DMS153 treated with DMSO at 0.1 percent for 48 hours (cell line): ENCODE measurements around the gene LRIF1.
"Not testable (repeated sequence)": the region's sequence is repeated elsewhere in the genome, so short reads cannot be mapped to it uniquely, and the experiment has no call there.

Experiments
- DNase-seq: peaks from one replicate; lab custom pipeline; 2025; ENCODE audit not compliant: unreplicated experiment; lab: John Stamatoyannopoulos, UW

The LRIF1 gene

DNA sequence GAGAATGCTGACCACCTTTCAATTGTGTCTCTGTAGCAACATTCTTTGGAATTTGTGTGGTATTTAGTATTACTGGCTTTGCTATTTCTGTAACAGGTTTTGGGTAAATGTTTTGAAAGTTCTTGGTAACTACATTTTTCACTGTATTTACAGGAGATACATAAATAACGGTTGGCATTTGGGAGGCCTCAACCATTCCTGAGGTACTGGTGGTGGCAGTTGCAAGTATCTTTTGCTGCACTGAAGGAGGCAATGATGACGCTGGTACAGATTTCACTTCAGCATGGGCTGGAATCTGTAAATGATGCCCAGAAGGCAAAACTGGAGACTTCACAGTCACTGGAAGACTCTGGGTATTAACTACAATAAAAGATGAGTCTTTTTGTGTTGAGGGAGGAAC, 11.7 kb downstream of the LRIF1 start:
- DNase-seq, result no peak

DNA sequence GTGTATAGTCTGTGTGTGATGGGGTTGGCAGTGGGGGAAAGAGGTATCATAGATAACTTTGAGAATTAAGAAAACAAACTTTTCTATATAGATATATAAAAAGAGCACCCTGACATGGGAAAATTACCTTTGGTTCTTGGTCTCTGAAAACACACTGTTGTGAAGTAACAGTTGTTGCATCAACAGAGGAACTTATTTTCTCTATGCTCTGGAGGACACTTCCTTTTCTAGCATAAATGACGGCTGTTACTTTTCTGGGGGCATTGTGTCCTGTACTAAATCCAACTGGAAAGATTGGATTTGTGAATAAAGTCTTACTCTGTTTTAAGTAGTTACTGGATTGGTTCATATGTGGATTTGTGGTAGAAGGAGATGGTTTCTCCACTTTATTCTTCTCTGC, 12.6 kb downstream of the LRIF1 start:
- DNase-seq, result no peak

DNA sequence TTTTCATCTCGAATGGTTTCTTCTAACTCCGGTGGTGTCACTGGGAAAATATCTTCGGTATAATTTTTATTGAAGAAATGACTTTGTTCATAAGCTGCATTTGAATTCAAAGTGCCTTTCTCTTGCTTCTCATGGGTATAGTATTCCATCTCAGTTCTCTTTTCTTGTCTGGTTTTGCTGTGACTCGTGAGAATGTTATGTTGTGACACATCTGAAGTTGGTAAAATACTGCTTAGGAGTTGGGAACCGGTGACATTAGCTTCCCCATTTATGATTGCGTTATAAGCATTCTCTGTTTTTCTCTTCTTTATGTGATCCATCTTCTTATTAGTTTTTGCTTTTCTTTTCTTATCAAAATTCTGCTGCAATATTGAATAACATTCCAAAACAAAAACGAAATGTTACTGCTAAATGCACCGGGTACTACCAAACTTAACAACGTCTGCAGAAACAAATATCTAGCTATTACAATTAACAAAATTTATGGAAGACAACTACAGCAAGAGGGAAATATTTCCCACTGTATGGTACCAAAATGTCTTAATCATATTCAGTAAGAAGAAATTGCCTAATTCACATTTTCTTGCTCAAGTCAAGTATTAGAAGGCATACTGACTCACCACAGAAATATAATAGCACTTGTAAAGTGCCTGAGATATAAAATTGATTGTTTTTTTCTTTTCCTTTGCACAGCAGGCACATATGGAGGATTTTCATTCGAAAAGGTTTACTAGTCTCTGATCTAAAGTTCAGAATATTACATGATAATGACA, 15.5 kb downstream of the LRIF1 start:
- DNase-seq, result no peak

DNA sequence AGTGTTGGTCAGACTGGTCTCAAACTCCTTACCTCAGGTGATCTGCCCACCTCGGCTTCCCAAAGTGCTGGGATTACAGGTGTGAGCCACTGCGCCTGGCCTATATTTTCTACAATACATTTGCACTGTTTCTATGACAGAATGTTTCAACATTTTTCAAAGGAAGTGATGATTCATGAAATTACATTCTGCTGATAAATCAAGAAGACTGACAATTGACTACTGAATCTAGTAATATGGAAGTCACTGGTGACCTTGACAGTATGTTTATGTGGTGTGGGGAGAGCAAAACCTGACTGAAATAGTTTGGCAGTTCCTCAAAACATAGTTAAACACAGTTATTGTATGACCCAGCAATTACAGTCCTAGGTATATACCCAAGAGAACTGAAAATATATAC, 18.1 kb downstream of the LRIF1 start:
- DNase-seq, result no peak

DNA sequence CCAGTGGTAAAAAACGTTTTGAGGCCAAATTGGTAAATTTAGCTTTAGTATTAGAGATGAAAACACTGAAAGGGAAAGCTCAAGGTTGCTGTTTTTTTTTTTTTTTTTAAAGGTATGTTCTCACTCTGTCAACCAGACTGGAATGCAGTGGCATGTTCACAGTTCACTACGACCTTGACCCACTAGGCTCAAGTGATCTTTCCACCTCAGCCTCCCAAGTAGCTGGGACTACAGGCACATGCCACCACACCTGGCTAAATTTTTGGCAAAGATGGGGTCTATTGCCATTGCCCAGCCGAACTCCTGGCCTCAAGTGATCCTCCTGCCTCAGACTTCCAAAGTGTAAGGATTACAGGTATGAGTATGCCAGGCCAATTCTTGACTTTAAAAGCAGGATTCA, 18.9 kb downstream of the LRIF1 start:
- DNase-seq, result no peak

DNA sequence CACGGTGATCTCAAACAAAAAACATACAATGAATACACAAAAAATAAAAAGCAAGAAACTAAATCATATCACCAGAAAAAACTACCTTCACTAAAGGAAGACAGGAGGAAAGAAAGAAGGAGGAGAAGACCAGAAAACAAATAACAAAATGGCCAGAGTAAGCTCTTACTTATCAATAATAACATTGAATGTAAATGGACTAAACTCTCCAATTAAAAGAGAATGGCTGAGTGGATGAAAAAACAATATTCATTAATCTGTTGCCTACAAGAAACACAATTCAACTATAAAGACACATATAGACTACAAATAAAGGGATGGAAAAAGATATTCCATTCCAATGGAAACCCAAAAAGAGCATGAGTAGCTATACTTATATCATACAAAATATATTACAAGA, 27.2 kb downstream of the LRIF1 start:
- DNase-seq, result no peak

DNA sequence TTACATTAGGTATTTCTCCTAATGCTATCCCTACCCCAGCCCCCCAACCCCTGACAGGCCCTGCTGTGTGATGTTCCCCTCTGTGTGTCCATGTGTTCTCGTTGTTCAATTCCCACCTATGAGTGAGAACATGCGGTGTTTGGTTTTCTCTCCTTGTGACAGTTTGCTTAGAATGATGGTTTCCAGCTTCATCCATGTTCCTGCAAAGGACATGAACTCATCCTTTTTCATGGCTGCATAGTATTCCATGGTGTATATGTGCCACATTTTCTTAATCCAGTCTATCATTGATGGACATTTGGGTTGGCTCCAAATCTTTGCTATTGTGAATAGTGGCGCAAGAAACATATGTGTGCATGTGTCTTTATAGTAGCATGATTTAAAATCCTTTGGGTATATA, 32.6 kb downstream of the LRIF1 start:
- DNase-seq, result not testable (repeated sequence)

DNA sequence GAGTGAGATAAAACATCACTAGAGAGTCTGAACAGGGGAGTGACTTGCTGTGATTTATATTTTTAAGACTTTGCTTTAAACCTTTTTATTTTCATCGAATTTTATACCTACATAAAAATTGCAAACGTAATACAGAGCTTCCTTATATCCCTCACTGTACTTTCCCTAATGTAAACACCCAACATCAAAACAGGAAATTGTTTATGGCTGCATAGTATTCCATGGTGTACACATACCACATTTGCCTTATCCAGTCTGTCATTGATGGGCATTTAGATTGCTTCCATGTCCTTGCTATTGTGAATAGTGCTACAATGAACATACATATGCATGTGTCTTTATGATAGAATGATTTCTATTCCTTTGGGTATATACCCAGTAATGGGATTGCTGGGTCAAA, 34.8 kb downstream of the LRIF1 start:
- no peak for DNase-seq

DNA sequence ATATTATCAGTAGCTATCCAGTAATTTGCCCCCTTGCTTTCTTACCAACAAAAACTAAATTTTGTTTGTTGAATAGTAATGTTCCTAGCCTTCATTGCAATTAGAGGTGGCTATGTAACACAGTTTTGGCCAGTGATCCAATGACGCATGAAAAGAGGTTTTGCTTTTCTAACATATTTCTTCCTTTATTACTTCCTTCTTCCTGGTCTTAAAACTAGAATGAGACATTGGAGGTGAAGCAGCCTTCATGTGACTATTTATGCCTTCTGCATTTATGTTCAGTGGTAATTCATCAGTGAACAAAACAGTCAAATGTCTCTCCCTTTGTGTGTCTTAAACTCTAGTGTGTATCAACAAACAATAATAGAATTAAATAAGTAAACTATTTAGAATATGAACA, 35.5 kb downstream of the LRIF1 start:
- DNase-seq, result no peak

DNA sequence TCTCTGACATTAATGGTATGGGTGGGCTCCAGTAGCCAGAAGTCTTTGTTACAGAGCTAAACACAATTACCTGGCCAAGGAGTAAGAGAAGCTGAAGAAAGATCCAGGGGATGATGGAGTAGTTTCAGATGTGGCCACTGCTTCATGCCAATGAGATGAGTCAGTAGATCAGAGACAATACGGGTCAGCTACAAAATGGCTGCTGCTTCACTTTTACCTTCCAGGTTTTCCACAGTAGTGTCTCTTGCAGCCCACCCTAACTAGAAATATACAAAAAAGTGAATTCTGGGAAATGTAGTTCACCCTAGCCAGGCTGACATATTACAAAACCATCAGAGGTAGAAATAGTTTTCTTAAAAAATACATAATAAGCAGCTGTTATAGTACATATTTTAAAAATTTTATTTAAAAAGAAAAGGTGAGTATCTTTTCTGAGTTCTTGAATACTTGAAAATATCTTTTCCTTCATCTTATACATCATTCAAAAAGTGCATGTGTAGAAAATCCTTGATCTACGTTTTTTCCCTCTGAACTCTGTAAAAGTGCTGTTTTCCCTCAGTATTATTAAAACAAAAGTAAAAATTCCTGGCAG, 36.1 kb downstream of the LRIF1 start:
- DNase-seq, result no peak

DNA sequence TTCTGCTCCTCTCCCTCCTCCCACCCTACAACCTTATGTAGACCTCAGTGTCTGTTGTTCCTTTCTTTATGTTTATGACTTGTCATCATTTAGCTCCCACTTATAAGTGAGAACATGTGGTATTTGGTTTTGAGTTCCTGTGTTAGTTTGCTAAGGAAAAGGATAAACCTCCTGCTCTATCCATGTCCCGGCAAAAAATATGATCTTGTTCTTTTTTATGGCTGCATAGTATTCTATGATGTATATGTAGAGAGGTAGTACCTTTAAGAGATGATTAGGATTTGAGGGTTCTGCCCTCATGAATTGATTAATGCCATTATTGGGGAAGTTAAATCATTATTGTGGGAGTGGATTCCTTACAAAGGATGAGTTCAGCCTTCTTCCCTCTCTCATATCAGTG, 41.8 kb downstream of the LRIF1 start:
- no peak for DNase-seq

DNA sequence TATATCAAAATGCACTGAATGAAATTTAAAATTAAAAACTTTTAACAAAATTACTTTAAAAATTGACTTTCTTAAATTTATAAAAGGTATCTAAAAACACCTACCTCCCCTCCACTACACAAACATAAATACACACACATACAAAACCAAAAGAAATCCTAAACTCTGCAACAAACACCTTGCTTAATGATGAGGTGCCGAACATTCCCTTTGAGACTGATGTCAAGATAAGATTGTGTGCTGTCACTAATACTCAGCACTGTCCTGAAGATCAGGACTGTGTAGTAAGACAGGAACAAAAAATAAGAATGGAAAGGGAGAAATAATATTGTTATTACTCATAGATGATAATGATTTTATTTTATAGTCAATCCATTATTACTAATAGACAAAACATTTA, 45.7 kb downstream of the LRIF1 start:
- no peak for DNase-seq

DNA sequence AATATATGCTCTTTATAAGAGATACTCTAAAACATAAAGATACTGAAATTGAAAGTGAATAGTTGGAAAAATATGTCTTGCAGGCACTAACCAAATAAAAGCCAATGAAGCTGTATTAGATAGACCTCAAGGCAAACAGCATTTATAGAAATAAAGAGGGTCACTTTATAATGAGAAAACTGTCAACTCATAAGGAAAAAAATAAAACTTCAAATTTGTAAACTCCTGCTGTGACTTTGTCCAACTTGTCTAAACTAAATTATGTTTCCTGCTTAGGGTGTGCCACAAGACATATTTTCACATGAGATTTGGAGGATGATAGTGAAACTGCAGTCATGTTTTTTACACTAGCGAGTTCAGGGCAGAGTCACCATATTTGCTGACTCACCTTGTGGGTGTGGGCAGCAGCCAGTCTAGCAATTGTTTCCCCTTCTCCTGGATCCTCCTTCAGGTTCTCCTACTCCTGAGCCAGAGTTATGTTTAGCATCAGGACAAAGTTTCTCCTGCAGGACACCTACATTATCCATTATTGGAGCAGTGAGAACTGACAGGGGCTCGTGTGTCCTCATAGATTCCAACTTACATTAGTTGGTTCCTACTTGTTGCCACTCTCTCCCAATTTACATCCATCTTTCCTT, 46.9 kb downstream of the LRIF1 start:
- peak; percentile 1 for DNase-seq

DNA sequence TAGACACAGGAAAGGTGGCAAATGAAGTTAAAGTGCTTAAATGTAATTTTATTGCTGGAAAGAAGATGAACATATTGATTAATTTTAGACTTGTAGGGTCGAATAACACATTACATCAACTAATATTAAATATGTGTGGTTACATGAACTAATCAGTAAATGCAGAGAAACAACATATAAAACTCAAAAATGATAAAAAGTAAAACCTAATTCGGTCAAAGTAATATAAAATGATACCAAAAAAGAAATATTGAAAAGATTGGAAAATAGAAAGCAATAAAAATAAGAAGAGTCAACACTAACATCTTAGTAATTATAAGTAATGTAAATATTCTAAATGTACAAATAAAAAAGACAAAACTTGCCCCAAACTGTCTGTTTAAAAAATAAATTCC, 47.5 kb downstream of the LRIF1 start:
- DNase-seq, result no peak

DNA sequence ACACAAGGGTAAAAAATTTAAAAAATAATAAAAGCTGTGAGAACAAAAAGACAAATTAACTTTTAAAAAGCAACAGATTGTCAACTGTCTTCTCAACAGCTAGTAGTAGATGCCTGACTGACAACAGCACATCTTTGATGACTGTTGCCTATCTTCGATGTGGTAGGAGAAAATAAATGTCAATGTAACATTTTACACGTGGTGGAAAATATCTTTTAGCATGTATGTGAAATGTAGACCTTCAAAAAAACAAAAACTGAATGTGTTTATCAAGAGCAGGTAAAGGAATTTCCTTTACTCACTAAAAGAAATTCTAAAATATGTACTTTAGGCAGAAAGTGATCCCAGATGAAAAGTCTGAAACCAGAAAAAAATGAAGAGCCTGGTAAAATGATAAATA, 47.9 kb downstream of the LRIF1 start:
- DNase-seq, result no peak

DNA sequence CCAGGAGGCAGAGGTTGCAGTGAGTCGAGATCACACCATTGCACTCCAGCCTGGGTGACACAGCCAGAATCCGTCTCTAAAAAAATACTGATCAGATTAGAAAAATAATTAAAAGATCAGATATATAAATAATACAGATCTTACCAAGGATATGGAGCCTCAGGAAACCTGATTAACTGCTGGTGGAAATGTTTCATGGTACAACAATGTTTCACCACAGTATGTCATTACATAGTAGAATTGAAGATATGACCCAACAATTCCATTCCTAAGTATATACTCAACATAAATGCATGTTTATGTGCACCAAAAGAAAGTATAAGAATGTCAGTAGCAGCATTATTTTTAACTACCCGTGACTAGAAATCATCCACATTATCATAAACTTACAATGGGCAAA, 49.0 kb downstream of the LRIF1 start:
- no peak for DNase-seq

DNA sequence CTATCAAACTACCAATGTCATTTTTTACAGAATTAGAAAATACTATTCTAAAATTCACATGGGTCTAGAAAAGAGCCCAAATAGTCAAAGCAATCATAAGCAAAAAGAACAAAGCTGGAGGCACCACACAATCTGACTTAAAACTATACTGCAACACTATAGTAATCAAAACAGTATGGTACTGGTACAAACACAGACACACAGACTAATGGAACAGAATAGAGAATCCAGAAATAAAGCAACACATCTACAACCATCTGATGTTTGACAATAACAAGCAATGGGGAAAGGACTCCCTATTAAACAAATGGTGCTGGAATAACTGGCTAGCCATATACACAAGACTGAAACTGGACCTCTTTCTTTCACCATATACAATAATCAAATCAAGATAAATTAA, 50.9 kb downstream of the LRIF1 start:
- DNase-seq, result no peak

DNA sequence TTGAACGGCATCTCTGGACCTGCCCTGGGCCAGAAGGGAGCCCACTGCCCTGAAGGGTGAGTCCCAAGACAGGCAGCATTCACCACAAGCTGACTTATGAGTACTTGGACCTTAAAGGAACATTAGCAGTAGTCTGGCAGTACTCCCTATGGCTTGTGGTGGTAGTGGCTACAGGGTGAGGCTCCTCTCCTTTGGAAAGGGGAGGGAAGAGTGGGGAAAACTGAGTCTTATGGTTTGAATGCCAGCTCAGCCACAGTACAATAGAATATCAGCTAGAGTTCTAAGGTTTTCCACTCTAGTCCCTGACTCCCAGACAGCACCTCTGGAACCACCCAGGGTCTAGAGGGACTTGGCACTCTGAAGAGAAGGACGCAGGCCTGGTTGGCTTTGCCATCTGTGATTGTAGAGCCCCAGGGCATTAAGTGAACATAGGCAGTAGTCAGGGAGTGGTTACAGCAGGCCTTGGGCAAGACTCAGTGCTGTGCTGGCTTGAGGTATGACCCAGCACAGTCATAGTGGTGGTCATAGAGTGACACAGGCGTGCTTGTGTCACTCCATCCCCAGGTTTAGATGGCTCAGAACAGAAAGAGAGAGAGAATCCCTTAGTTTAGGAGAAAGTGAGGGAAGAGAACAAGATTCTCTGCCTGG, 59.7 kb downstream of the LRIF1 start:
- DNase-seq, result no peak

DNA sequence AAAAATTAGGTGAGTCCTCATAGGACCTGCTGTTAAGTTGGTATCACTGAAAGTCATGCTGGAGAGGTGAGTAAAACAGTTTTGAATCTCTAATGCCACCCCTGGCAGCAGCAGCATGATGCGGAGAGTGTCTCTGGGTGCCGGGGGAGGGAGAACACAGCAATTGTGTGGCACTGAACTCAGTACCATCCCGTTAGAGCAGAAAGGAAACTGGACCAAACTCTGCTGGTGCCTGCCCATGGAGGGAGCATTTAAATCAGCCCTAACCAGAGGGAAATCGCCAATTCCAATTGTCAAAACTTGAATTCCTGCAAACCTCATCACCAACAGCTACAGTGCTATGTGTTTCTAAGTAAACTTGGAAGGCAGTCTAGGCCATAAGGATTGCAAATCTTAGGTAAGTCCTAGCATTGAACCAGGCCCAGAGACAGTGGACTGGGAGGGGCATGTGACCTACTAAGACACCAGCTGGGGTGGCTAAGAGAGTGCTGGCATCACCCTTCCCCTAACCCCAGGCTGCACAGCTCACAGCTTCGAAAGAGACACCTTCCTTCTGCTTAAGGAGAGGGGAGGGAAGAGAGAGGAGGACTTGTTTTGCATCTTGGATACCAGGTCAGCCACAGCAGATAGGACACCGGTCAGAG, 60.8 kb downstream of the LRIF1 start:
- no peak for DNase-seq

DNA sequence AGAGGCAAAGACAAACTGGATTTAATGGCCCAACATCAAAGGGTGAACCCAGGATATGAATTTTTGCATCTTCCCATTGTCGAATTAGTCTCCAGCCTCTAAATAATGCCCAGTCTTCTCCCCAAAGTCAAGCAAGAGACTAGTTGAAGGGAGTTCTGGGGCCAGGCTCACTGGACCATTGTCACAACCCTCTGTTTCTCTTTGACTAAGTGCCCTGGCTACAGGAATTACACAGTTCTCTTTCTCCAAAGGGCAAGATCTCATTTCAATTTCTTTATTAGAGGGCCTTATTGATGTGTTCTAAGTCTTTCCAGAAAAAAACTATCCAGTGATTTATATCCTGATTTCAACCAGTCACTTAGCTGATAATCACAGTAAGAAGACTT, 64.3 kb downstream of the LRIF1 start:
- DNase-seq, result no peak

DNA sequence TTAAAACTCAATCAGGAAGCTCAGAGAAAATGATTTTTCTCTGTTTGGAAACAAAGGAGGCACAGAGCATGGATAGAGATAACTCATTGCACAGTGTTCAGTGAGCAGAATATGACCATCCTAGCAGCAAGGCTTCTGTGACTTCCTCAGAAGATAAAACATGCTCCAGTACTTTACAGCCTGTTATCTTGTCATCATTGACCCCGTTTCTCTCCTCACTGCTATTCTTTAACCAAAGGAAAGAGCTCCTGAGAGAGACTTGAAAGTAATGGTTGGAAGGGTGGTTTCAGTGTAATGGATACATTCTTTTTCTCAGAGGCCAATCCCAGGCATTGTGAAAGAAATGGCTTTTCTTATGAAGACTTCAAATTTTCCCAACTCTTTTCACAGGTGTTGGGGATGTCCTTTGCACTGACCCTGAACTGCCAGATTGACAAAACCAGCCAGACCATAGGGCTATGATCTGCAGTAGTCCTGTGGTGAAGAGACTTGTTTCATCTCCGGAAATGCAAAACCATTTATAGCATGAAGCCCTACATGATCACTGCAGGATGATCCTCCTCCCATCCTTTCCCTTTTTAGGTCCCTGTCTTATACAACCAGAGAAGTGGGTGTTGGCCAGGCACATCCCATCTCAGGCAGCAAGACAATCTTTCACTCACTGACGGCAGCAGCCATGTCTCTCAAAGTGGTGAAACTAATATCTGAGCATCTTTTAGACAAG, 64.8 kb downstream of the LRIF1 start:
- DNase-seq, result no peak
